ENCODE data around the gene ROR2. TPM values are rescaled to one million over a fixed set of nuclear protein-coding genes. Genes with fewer than 3 reads are reported as not detected.

Gene ROR2
- total RNA-seq, 3 donors from 2014 or later: 3.9 to 56.0 (median 6.5) TPM

- no peak for DNase-seq
- no peaks in the 10 kb centered on the region for H3K9me3 ChIP-seq
These were observed 101.9 kb downstream of the ROR2 start for GRCh38 chr9:91848146-91848545.

GRCh38 chr9:91847581-91848091, 102.4 kb downstream of the ROR2 start:
- H3K36me3 ChIP-seq (ENCODE audit: low read depth): no peaks in the 10 kb centered on the region
- no peak for TF ChIP-seq CTCF (IDR thresholded peaks at IDR 0.05)
- DNase-seq: no peak

More at GRCh38 chr9:91848146-91848545, 101.9 kb downstream of the ROR2 start:
- intact Hi-C loops (cut with DNase I, micrococcal nuclease): no loop called here
- Histone ChIP-seq H3K4me3 (no peak overlapping the region), H3K4me1 (ENCODE audit: low read depth) (peaks cover 3% of the 10 kb centered on the region), H3K36me3 (ENCODE audit: low read depth) (no peaks in the 10 kb centered on the region)
- no peak for TF ChIP-seq CTCF (IDR thresholded peaks at IDR 0.05)
- no peak for ATAC-seq

GRCh38 chr9:91845879-91846278, 104.1 kb downstream of the ROR2 start:
- no peak for TF ChIP-seq CTCF (IDR thresholded peaks at IDR 0.05)
- DNase-seq (no peak), ATAC-seq (no peak)
- Histone ChIP-seq H3K4me3 (no peak overlapping the region), H3K4me1 (ENCODE audit: low read depth) (peaks cover 3% of the 10 kb centered on the region), H3K36me3 (ENCODE audit: low read depth) (no peaks in the 10 kb centered on the region), H3K9me3 (no peaks in the 10 kb centered on the region)
- intact Hi-C loops (cut with DNase I, micrococcal nuclease): no loop called here

More at GRCh38 chr9:91847581-91848091, 102.4 kb downstream of the ROR2 start:
- Histone ChIP-seq H3K4me1 (ENCODE audit: low read depth) (peaks cover 3% of the 10 kb centered on the region), H3K9me3 (no peaks in the 10 kb centered on the region), H3K4me3 (no peak overlapping the region)
- ATAC-seq: no peak
- intact Hi-C loops (cut with DNase I, micrococcal nuclease): no loop called here

GRCh38 chr9:91844701-91845291, 105.2 kb downstream of the ROR2 start:
- intact Hi-C loops (cut with DNase I, micrococcal nuclease): no loop called here
- no peaks in the 10 kb centered on the region for H3K36me3 ChIP-seq (ENCODE audit: low read depth)
- H3K4me3 ChIP-seq: no peak overlapping the region
- TF ChIP-seq CTCF (IDR thresholded peaks at IDR 0.05): no peak
- ATAC-seq (no peak), DNase-seq (no peak)
- H3K4me1 ChIP-seq (ENCODE audit: low read depth): peaks cover 3% of the 10 kb centered on the region
- no peaks in the 10 kb centered on the region for H3K9me3 ChIP-seq

GRCh38 chr9:91844190-91844589, 105.8 kb downstream of the ROR2 start:
- ATAC-seq (peak; percentile 12), DNase-seq (peak in 1 of 3 donors; percentile 30)
- peaks cover 3% of the 10 kb centered on the region for H3K4me1 ChIP-seq (ENCODE audit: low read depth)
- H3K9me3 ChIP-seq: no peaks in the 10 kb centered on the region
- intact Hi-C loops (cut with DNase I, micrococcal nuclease): no loop called here
- no peak for TF ChIP-seq CTCF (IDR thresholded peaks at IDR 0.05)
- no peaks in the 10 kb centered on the region for H3K36me3 ChIP-seq (ENCODE audit: low read depth)
- no peak overlapping the region for H3K4me3 ChIP-seq

Data from mucosa of descending colon (tissue), 3 donors.